ENCODE results near the gene CFAP69.
"Not testable (repeated sequence)": the region's sequence is repeated elsewhere in the genome, so short reads cannot be mapped to it uniquely, and the experiment has no call there.

DNA sequence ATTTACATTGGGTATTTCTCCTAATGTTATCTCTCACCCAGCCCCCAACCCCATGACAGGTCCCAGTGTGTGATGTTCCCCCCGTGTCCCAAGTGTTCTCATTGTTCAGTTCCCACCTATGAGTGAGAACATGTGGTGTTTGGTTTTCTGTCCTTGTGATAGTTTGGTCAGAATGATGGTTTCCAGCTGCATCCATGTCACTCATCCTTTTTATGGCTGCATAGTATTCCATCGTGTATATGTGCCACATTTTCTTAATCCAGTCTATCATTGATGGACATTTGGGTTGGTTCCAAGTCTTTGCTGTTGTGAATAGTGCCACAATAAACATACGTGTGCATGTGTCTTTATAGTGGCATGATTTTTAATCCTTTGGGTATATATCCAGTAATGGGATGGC is 105.1 kb downstream of the CFAP69 start:
- TF ChIP-seq, protein P1, sequence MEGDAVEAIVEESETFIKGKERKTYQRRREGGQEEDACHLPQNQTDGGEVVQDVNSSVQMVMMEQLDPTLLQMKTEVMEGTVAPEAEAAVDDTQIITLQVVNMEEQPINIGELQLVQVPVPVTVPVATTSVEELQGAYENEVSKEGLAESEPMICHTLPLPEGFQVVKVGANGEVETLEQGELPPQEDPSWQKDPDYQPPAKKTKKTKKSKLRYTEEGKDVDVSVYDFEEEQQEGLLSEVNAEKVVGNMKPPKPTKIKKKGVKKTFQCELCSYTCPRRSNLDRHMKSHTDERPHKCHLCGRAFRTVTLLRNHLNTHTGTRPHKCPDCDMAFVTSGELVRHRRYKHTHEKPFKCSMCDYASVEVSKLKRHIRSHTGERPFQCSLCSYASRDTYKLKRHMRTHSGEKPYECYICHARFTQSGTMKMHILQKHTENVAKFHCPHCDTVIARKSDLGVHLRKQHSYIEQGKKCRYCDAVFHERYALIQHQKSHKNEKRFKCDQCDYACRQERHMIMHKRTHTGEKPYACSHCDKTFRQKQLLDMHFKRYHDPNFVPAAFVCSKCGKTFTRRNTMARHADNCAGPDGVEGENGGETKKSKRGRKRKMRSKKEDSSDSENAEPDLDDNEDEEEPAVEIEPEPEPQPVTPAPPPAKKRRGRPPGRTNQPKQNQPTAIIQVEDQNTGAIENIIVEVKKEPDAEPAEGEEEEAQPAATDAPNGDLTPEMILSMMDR (conservative IDR thresholded peaks at IDR 0.05; ENCODE audit: low read depth, low read length) = not testable (repeated sequence)
- not testable (repeated sequence) for TF ChIP-seq EZH2 (IDR thresholded peaks at IDR 0.05; ENCODE audit: low read length, unreplicated experiment); EZH2phosphoT487 (IDR thresholded peaks at IDR 0.05; ENCODE audit: borderline replicate concordance, low read length)

All from PC-3 (cell line).